SW 1271 (cell line): ENCODE measurements around the gene BTBD6.

Source experiments
- DNase-seq, 2 experiments: peaks; one replicate each; lab custom pipeline; 2025; lab: John Stamatoyannopoulos, UW

The BTBD6 gene

DNA sequence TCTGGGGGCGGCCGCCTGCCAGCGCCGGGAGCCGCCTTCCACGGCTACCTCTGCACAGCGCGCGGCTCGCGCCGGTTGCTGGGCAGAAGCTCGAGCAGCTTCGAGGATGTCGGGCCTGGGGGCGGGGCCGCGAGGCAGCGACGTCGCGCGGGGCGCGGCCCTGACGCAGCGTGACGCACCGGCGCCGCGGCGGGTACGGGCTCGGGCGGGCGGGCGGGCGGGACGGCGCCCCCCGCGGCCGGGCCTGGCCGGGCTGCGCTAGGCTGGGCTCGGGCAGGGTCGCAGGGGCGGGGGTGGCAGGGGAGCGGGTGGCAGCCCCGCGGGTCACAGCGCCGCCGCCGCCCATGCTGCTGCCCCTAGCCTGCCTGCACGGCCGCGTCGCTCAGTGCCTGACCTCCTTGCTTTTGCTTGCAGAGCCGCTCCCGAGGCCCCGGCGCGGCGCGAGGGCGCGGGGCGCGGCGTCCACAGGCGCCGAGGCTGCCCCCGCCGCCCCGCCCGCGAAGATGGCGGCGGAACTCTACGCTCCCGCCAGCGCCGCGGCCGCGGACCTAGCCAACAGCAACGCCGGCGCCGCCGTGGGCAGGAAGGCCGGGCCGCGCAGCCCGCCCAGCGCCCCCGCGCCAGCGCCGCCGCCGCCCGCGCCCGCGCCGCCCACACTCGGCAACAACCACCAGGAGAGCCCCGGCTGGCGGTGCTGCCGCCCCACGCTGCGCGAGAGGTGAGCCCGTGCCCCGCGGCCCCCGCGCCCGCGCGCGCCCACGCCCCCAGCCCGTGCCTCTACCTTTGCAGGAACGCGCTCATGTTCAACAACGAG, at the start of gene BTBD6:
BTBD6 (plus strand) TSS at position 166 of the 814 bp plus-strand sequence; CDS start at position 345, 179 bp downstream.
- peak; percentile 39 to 65 for DNase-seq

DNA sequence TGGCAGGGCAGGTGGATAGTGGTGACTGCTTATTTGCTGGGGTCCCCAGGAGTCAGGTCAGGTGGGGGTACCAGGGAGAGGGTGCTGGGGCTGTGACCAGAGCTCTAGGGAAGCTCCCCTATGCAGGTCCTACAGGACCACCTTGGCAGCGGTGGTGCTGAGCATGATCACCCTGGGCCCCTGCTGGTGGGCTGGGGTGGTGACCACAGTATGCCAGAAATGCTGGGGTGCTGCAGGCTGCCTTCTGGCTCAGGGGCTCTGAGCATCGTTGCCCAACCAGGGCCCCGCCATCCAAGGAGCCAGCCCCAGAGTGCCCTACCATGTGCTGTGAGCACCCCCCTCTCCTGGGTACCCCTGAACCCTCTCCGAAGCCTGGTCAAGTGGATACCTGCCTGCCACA, 49.7 kb upstream of the BTBD6 start:
- no peak for DNase-seq

DNA sequence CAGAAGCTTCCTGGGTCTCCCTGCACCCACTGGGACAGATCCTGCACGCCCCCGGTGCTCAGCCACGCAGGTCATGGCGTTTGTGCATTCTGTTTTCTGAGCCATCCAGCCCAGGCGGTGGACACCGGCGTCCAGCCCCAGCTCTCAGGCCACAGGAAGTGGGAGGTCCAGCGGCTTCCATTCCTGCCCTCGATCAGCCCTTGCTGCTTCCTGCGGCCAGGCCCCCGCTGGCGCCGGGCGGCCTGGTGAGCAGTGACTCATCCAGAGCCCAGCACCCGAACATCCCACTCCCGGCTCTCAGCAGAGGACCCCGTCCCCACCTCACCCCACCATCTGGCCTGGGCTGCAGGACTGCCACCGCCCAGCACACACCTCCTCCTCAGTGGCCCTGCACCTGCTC, 49.2 kb upstream of the BTBD6 start:
- DNase-seq, result peak in 1 of 2 experiments; percentile 43

DNA sequence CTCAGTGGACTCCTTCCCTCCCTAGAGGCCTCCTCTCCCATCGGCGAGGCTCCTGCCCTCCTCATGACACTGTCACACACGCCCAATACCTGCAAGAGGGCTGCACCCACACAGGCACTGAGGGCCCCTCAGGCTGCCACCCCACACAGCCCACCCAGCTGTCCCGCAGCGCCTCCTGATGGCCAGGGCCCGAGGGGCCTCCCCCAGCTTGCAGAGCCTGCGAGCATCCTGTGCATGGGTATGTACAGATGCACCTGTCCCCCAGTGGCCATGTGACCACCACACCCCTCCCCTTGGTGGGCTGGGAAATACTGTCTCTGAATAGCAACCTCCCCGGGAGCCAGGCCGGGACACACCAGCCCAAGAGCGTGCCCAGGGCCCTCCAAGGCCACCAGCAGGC, 48.3 kb upstream of the BTBD6 start:
- no peak for DNase-seq

DNA sequence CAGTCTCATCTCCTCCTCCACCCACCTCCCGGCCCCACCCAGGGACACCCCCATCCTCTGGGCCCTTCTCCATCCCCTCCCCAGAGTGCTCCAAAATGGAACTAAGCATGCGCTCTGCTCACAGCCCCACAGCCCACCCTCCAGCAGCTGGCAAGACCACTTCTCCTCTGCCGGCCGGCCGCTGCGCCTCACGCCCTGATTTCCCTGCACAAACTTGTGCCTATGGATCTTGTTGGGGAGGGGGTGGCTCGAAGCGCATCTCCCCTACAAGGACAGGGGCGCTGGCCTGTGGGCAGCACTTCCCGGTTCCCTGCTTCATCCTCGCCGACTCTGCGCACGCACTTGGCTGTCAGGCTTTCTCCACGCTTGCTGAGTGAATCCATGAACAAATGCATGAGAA, 47.7 kb upstream of the BTBD6 start:
- no peak for DNase-seq

DNA sequence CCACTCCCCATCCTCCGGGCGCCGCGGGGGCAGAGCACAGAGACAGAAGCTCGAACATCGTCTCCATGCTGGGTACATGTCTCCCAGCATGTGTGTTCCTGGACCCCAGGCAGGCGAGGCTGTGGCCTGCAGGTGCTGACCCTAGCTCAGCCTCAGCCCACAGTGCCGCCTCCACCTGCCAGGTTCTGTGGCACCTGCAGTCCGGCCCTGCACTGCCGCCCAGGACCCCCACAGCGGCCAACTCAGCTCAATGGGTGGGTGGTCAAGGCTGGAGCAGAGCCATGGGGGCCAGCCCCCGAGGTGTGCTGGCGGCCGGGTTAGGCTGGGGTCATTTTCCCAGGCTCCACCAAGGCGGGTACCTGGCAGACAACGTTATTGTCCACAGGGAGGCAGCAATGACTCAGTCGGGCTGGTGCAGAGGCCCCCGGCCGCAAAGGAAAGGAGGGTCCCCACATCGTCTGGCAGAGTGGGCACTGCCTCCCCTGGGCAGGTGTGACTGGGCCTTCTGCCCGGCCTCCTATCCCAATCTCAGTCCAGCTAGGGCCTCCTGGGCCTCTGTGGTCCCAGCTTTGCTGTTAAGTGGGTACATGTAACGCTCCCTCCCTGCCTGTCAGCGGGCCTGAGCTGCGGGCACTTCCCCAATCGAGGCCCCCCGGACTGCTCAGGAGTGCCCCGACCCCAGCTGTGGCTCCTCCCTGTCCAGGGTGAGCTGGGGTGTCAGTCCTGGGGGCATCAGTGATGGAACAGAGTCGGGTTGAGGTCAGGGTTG, 47.0 kb upstream of the BTBD6 start:
- DNase-seq, result no peak

DNA sequence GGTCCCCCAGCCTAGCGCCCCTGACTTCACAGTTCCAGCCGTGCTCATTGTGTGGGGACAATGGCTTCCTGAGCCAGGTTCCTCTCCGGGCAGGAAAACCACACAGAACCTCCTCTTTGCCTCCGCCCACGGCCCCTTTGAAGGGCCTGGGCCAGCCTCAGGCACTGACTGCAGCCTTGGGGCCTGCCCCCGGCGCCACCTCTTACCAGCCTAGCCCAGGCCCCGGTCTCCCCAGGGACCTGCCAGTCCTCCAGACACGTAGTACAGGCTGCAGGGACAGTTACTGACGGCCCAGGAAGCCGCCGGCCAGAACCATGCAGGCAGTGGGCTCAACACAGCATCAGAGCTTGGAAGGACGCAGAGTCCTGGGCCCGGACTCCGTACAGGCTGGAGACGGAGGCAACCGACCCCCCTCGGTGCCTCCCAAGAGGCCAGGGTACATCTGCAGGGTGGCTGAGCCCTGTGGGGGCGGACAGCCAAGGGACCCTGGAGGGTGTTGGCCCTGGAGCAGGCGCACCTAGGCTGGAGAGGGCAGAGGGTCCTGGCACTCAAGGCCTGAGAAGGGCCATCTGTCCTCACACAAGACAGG, 46.3 kb upstream of the BTBD6 start:
- DNase-seq, result no peak

DNA sequence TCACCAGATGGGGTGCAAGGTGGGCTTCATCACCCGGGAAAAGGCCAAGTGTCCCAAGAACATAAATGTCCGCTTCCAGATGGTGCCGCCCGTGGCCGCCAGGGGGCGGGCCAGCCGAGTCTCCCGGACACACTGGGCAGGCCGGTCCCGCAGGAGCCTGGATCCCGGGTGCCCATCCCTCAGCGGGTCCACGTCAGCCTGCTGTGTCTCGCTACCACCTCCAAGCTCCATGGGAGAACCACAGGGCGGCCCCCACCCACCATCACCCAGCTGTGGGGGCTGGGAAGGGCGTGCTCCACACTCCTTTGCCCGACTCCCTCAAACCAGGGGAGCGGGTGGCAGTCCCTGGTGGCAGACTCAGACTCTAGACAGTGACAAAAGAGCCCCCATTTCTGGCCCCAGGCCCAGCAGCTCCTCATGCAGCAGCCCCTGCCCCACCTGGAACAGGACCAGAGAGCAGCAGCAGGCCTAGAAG, 45.2 kb upstream of the BTBD6 start:
- DNase-seq, result peak in 1 of 2 experiments; percentile 51

DNA sequence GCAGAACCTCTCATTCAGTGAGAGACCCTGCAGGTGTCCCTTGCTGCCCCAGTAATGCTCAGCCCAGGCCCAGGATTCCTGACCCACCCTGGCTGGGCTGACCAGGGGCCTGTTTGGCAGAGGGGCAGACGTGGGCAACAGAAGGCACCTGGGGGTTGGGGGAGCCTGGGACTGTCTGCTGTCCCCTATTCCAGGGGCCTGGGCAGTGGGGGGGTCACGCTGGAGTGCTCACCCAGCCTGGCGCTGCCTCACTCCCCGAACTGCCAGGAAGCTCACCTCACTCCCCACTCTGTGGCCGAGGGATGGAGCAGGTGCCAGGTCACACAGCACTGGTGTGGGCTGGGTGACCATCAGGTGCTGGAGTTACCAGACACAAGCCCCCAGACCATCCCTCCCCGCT, 44.6 kb upstream of the BTBD6 start:
- DNase-seq, result no peak

DNA sequence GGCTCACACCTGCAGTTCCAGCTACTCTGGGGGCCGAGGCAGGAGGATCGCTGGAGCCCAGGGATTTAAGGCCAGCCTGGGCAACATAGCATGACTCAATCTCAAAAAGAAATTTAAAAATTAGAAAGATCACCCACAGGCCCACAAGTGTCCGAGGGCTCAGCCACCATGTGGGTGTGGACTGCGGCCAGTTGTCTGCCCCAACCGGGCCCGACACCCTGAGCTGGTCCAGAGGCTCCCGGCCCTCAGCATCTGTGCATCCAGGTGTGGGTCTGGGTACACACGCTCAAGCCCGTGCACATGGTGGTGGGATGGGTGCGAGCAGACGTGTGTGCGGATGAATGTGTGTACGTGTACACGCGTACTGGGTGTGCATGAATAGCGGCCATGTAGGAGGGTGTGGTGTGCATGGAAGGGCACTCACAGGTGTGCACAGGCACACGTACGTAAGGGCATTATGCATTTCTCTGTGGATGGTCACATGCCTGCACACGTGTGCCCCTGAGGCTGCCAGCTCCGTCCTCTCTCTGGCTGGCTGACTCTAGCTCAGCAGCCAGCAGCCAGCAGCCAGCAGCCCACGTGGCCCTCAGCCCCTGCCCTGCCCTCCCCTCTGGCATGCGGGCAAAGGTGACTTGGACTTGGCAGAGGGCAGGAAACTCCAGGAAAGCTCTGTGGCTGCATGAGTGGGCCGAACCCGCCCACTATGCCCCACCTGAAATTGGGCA, 44.0 kb upstream of the BTBD6 start:
- DNase-seq, result no peak

DNA sequence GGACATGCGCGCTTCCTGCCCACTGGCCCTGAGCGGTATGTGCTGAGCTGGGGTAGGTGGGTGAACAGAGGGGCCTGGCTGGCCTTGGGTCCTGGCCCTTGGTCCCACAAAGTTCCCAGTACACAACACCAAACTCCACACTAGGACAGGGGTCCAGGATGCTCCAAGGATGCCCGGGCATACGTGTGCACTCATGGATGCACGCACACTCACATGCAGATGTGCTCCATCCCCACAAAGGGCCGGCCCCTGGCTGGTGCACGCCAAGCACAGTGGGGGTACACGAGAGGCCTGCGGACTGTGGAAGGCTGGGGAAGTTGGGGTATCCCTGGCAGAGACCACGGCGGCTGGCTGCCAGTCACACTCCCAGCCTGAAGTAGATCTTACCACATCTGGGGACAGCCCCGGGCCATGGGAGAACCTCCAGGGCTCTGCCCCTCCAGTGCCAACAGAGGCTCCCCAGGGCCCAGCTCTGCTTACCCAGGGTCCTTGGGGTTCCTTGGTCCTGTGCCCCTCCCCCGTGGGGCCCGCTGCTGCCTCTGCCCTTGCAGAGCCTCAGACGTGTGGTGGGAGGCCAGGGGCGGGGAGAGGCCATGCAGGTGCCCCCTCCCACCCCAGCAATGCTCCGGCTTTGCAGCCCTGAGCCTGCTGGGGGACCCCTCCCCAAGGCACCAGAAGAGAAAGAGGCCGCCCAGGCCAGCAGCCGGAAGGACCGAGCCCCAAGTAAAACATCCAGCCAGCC, 43.2 kb upstream of the BTBD6 start:
- DNase-seq, result no peak

DNA sequence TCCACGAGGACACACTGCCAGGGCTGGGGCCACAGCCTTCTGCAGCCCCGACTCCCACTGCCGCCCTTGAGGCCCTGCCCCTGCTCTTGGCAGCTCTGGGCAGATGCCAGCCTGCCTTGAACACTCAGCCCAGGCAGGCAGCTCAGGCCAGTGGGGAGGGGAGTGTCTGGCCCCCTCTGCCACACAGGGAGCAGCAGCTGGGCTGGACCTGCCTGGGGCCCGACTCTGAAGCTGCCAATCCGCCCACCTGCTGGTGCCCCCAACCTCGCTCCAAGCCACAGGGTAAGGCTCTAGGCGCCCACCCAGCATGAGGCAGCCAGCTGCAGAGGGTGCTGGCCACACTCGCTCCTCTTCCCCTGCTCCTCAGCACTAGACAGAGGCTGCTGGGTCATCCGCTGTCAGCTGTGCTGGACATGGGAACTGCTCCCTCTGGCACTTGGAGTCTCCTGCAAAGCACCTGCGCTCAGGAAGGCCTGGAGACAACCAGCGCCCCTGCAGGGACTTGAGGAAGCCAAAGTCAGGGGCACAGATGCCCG, 42.6 kb upstream of the BTBD6 start:
- DNase-seq, result peak in 1 of 2 experiments; percentile 19

DNA sequence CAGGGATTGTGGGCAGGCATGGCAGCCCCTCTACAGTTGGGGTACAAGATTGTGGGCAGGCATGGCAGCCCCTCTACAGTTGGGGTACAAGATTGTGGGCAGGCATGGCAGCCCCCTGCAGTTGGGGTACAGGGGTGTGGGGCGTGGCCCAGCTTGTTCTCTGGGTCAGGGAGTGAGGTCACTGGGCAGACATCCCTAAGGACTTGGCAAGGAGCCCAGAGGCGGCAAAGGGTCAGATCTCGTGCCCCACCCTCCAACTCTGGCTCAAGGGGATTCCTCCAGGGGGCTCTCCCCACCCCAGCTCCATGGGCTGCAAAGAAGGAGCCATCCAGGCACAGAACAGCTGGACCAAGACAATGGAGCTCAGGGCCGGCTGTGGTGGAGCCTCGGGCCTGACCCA, 41.5 kb upstream of the BTBD6 start:
- no peak for DNase-seq

DNA sequence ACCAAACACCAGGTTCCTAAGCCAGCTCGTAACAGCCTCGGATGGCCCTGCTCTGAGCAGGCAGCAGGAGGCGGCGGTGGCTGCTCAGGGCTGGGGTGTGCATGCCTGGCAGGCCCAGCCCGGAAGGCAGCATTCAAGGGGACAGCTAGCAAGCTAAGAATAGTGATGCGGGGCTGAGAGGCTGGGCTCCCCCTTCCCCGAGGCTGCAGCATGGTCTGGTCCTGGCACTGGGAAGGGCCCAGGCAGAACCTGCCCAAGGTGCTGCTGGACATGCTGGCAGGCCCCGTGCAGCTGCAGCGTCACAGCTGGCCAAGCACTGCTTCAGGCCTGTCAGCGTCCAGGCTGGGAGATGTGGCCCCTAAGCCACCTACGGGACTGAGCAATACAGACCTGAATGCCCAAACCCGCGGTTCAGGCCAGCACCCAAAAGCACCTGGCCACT, 40.9 kb upstream of the BTBD6 start:
- DNase-seq, result no peak

DNA sequence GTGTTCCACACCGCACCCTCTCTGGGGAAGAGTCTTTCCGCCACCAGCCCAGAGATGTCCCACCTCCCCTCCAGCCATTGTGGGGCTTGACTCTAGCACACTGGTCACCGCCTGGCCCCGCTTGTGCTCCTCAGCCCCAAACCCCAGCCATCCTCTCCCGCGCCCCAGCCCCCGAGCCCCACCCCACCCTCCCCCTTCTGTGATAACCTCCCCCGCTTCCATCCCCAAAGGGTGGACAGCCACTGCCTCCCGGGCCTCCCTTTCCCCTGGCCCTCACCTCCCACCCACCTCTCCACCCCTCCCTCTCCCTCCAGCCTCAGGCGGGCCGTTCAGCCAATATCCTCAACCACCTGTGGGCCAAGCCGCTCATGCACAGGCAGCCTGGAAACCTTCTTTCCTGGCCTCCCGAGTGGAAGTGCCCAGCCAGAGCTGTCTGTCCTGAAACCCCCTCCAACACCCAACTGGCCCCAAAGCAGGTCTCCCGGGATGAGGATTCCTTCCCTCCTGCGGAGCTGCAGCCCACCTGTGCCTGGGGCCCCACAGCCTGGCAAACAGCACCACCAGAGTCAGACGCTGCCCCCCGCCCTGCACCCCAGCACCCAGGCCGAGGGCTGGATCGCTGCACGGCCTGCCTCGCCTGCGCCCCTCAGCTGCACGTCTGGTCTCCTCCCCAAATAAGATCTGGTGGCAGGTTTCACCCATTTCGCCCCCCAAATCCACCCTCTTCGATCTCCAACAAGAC, 40.2 kb upstream of the BTBD6 start:
- no peak for DNase-seq

DNA sequence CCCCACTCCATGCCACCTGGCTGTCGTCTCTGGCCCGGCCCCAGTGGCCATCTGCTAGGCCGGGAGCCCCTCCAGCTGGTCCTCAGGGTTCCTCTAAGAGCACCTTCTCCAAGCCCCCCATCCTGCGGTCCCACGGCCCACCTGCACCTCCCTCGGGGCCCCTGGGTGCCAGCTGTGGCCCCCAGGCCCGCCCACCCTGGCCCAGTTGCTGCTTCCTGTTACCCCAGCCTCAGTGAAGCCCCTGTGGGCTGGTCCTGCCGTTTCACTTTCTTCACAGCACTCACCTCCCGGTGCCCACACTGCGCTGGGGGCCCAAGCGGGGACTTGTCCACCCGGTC, 39.6 kb upstream of the BTBD6 start:
- no peak for DNase-seq

DNA sequence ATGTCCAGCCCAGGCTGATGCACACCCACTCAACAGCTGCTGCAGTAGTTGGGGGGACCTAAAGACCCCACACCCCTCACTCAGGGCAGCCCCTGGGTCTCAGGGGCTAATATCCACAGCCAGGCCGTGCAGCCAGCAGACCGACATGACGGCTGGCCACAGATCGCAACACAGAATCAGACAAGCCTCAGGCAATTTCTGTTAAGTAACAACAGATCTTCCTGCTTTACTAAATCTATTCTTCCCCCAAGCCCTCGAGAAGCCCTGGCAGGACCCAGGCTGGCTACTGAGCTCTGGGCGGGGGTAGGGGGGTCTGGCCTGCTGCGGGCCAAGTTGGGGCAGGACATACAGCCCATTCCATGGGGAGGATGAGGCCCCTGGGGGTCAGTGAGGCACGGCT, 39.2 kb upstream of the BTBD6 start:
- no peak for DNase-seq

DNA sequence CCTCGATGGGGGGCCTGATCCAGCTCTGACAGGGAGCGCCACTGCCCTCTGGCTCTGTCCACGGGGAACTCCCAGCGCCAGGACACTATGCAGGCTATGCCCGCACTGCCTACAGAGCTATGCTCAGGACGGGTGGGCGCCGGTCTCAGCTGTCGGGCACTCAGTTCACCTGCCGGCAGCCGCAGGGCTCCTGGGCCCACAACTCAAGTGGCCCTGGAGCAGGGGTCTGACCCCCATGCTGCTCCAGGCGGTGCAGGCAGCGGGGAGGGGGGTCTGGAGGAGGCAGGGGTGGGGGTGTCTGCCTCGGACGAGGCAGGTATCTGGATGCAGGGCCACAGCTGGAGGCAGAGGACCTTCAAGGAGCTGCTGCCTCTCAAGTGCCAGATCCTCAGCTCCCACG, 38.7 kb upstream of the BTBD6 start:
- DNase-seq, result no peak

DNA sequence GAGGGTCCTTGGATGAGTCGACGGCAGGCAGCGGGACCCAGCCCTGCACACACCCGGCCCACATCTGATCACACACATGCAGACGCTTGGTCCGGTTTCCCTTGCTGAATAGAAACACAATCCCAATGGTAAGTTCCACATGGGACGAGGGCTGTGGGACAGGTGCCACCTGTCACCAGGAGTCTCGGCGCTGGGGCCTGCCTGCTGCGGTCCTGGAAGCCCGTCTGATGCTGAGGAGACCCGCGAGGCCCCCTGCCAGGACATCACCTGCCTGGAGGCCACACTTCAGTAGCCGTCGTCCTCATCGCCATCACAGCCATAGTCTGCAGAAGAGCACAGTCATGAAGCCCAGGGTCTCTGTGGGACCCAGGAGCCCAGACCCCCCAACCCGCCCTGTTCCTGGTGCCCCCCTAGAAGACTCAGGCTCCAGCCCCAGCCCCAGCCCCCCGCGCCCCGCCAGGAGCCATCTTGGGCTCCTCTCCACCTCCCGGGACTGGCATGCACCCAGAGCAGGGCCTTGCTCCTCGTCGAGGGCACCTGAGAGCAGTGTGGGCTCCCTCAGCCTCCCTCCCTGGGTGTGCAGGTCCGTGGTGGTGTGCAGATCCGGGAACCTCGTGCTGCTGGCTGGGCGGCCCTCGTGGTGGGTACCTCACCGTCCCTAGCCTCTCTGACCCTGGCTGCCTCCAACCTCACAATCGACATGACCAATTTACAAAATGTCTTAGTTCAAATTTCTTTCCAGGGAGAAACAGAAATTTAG, 37.9 kb upstream of the BTBD6 start:
- no peak for DNase-seq
